ENCODE measurements around the gene PDE6D. TPM values are rescaled to one million over a fixed set of nuclear protein-coding genes. Genes with fewer than 3 reads are reported as not detected.

The PDE6D gene
- polyA plus RNA-seq, 3 donors = 28.4 to 54.6 (median 50.5) TPM

DNA sequence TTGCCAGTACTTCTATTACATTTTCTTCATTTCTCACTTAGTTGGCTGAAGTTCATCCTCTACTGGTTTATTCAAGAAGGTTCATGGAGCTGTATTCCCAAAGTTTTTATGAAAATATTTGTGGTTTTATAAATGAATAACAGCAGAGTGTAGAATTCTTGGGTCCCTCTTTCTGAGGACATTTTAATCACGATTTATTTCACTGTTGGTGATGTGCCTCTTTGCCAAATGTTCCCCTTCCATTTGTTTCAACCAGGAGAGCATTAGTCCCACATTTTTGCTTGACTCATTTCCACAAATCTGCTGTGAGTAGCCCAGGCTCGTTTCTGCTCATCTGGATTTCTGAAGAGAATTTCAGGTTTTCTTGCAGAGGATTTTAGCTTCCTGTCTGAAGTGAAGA is 25.9 kb upstream of the PDE6D start:
- H3K27me3 ChIP-seq (ENCODE audit: control insufficient read depth in 2 of 2, insufficient read depth in 2 of 2, low read length in 2 of 2) = no peaks in the 10 kb centered on the region
- peaks cover 75 to 87% of the 10 kb centered on the region in 2 donors for H3K36me3 Mint-ChIP-seq
- WGBS (ENCODE audit: insufficient coverage) = no CpG with 5 or more reads among the region's 2 CpGs

DNA sequence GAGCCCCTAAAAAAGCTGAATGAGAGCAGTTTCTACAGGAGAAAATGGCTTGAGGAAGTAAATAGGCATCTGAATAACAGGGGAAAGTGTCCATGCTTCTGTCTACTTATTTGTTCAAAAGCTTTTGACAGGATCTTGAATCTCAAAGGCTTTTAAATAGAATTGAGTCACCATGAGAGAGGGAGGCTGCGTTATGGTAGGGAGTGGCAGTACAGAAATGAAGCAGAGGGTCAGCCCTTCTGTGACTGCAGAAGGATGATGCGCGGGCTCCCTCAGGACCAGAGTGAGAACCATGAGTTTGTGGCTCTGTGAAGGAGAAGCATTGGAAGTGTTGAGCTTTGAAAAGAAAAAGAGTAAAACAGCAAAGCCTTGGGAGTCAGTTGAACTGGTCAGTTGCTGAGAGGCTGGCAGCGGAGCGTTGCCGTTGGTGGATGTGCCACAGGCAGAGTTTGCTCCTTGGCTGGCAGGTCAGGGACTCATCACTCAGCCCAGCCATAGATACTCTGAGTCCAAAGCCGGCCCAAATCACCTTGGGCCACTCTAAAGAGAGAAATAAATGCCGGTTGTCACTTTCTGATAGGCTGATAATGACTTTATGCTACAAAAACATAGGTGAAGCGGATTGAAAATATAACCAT is 22.5 kb upstream of the PDE6D start:
- H3K27ac ChIP-seq (ENCODE audit: low read depth in 1 of 2, low read length in 2 of 2) = no peak overlapping the region
- no peak overlapping the region for H2AFZ ChIP-seq (ENCODE audit: insufficient read depth, low read depth, low read length, poor library complexity, severe bottlenecking)
- no peaks in the 10 kb centered on the region for H4K20me1 ChIP-seq (ENCODE audit: insufficient read depth, low read length)
- no peaks in the 10 kb centered on the region for H3K4me1 ChIP-seq (ENCODE audit: control insufficient read depth in 1 of 2, insufficient read depth in 2 of 2, low read length in 2 of 2)
- H3K9me3 ChIP-seq (replicated peaks in 1 of 2; ENCODE audit: control insufficient read depth in 1 of 2, insufficient read depth in 1 of 2, low read length in 2 of 2) = no peaks in the 10 kb centered on the region
- Mint-ChIP-seq H3K27me3 (ENCODE audit: low read depth in 3 of 3) (no peaks in the 10 kb centered on the region), H3K4me3 (no peak overlapping the region), H3K36me3 (peaks cover 69 to 86% of the 10 kb centered on the region in 2 donors), H3K4me1 (no peaks in the 10 kb centered on the region), H3K9me3 (no peaks in the 10 kb centered on the region), H3K27ac (peak overlapping the region in 1 of 7 donors; percentile 11)
- H3K4me2 ChIP-seq (replicated peaks; ENCODE audit: extremely low read depth, low read length, poor library complexity, severe bottlenecking) = no peak overlapping the region
- no peak for DNase-seq
- H3K79me2 ChIP-seq (ENCODE audit: insufficient read depth, low read length) = no peaks in the 10 kb centered on the region
- 98% methylated on average over 6 of the region's 9 CpGs for WGBS (ENCODE audit: insufficient coverage)
- H3K36me3 ChIP-seq (replicated peaks in 1 of 2; ENCODE audit: control insufficient read depth in 1 of 2, insufficient read depth in 2 of 2, low read length in 2 of 2) = peaks cover 71 to 97% of the 10 kb centered on the region in 2 donors
- no peak overlapping the region for H3K4me3 ChIP-seq (replicated peaks in 1 of 3; ENCODE audit: low read depth in 2 of 3, low read length in 3 of 3)
- intact Hi-C loops (cut with micrococcal nuclease) = no loop called here
- TF ChIP-seq, protein P1, sequence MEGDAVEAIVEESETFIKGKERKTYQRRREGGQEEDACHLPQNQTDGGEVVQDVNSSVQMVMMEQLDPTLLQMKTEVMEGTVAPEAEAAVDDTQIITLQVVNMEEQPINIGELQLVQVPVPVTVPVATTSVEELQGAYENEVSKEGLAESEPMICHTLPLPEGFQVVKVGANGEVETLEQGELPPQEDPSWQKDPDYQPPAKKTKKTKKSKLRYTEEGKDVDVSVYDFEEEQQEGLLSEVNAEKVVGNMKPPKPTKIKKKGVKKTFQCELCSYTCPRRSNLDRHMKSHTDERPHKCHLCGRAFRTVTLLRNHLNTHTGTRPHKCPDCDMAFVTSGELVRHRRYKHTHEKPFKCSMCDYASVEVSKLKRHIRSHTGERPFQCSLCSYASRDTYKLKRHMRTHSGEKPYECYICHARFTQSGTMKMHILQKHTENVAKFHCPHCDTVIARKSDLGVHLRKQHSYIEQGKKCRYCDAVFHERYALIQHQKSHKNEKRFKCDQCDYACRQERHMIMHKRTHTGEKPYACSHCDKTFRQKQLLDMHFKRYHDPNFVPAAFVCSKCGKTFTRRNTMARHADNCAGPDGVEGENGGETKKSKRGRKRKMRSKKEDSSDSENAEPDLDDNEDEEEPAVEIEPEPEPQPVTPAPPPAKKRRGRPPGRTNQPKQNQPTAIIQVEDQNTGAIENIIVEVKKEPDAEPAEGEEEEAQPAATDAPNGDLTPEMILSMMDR (IDR thresholded peaks at IDR 0.05) = no peak
- no peak overlapping the region for H3K9ac ChIP-seq (ENCODE audit: insufficient read depth, low read length, poor library complexity, severe bottlenecking)
- H3K27me3 ChIP-seq (ENCODE audit: control insufficient read depth in 2 of 2, insufficient read depth in 2 of 2, low read length in 2 of 2) = no peaks in the 10 kb centered on the region

More for the DNA sequence above, 25.9 kb upstream of the PDE6D start:
- Histone ChIP-seq H3K9ac (ENCODE audit: insufficient read depth, low read length, poor library complexity, severe bottlenecking) (no peak overlapping the region), H3K27ac (ENCODE audit: low read depth in 1 of 2, low read length in 2 of 2) (no peak overlapping the region), H4K20me1 (ENCODE audit: insufficient read depth, low read length) (no peaks in the 10 kb centered on the region), H3K79me2 (ENCODE audit: insufficient read depth, low read length) (no peaks in the 10 kb centered on the region), H3K36me3 (replicated peaks in 1 of 2; ENCODE audit: control insufficient read depth in 1 of 2, insufficient read depth in 2 of 2, low read length in 2 of 2) (peaks cover 65 to 97% of the 10 kb centered on the region in 2 donors), H3K4me3 (replicated peaks in 1 of 3; ENCODE audit: low read depth in 2 of 3, low read length in 3 of 3) (no peak overlapping the region), H3K4me2 (replicated peaks; ENCODE audit: extremely low read depth, low read length, poor library complexity, severe bottlenecking) (no peak overlapping the region), H3K4me1 (ENCODE audit: control insufficient read depth in 1 of 2, insufficient read depth in 2 of 2, low read length in 2 of 2) (no peaks in the 10 kb centered on the region), H3K9me3 (replicated peaks in 1 of 2; ENCODE audit: control insufficient read depth in 1 of 2, insufficient read depth in 1 of 2, low read length in 2 of 2) (no peaks in the 10 kb centered on the region), H2AFZ (ENCODE audit: insufficient read depth, low read depth, low read length, poor library complexity, severe bottlenecking) (no peak overlapping the region)
- Mint-ChIP-seq H3K27ac (peak overlapping the region in 1 of 7 donors; percentile 66), H3K4me1 (no peaks in the 10 kb centered on the region), H3K9me3 (no peaks in the 10 kb centered on the region), H3K4me3 (no peak overlapping the region), H3K27me3 (ENCODE audit: low read depth in 3 of 3) (no peaks in the 10 kb centered on the region)
- TF ChIP-seq, protein P1 (IDR thresholded peaks at IDR 0.05) = no peak
- intact Hi-C loops (cut with micrococcal nuclease) = no loop called here
- no peak for DNase-seq
